GM19025 (cell line): Measurements from ENCODE around the gene TBC1D17.

Experiments used
- ATAC-seq: cut with Tn5 transposase; IDR thresholded peaks from one replicate; pipeline ENCODE4 v1.9.1; 2021; ENCODE audit warnings: mild to moderate bottlenecking, low read depth, moderate library complexity; ENCODE audit not compliant: unreplicated experiment

TBC1D17 gene

DNA sequence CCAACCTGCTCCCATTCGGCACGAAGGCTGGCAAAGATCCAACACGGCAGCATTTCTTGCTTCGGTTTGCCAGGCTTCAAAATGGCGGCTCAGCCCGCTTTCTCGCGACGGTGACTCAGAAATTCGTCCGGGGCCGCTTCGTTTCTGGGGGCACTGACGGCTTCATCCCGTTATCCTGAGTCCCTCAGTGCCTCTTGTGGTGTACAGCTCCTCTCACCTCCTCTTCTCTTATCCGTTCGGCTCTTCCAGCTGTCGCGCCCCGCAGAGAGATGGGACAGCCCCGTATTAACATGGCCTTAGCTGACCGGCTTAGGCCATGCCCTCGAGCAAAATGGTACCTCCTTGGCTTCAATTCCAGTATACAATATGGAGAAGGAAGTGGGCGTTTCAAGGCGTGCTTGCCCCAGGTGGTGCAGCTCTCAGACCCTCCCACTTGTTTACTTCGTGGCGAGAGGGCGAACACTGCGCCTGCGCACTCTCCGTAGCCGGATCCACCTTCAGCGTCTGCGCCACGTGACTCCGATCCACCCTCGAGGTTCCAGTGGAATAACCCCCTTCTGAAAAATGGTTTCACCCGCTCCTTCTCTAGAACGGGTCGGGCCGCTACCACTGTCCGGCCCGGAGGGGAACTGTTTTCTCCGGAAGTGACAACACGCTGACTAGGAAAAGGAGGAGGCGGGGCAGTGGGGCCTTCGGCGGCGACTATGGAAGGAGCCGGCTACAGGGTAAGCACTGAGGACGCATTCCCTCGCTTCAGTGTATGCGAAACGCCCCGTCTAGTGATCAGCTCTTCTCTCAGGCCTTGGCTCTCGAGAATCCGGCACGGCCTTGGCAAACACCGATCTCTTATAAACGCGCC lies at the start of gene TBC1D17, which contains the start of gene AKT1S1:
Gene TBC1D17, plus strand, starts transcription at position 683 of the 859 bp plus-strand sequence. Its CDS starts 22 bp downstream, at position 705.
Gene AKT1S1, minus strand, starts transcription at position 336 of the 859 bp plus-strand sequence. CDS start 4,060 bp downstream, outside the sequence.
- ATAC-seq = peak; percentile 54

DNA sequence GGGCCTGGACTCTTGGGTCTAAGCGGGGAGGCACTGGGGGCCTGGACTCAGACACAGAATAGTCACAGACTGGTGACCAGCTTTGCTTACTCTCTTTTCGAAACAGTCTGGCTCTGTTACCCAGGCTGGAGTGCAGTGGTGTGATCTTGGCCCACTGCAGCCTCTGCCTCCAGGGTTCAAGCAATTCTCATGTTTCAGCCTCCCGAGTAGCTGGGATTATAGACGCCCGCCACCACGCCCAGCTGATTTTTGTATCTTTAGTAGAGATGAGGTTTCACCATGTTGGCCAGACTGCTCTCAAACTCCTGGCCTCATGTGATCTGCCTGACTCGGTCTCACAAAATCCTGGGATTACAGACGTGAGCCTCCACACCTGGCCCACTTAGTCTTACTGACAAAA lies 48.3 kb upstream of the TBC1D17 start:
- no peak for ATAC-seq

DNA sequence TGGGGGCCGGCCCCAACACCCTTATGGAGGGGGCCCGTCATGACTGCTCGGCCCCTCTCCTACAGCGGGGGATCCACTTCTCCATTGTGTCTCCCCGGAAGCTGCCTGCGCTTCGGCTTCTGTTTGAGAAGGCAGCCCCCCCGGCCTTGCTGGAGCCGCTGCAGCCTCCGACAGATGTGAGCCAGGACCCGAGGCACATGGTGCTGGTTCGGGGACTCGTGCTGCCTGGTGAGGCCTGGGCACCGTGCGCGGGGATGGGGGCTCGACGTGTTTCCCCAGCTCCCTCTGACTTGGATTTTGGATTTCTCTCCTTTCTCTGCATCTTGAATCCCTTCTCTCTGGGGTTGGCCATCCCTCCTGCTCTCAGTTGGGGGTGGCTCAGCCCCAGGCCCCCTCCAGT lies 47.8 kb upstream of the TBC1D17 start:
- ATAC-seq = no peak

DNA sequence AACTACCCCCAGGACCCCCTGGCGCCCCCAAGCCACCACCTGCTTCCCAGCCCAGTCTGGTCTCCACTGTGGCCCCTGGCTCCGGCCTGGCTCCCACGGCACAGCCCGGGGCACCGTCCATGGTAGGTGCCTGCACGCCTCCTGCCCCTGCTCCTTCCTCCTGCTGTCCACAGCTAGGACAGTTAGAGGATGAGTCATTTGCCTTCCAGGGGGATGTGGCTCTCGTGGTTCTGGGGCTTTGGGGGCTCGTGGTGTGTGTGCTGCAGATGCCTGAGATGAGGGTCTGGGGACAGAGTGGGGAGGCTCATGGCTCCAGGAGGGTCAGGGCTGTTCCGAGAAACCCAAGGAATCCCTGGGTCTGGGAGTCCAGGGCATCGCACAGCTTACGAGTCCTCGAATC lies 46.7 kb upstream of the TBC1D17 start:
- no peak for ATAC-seq

DNA sequence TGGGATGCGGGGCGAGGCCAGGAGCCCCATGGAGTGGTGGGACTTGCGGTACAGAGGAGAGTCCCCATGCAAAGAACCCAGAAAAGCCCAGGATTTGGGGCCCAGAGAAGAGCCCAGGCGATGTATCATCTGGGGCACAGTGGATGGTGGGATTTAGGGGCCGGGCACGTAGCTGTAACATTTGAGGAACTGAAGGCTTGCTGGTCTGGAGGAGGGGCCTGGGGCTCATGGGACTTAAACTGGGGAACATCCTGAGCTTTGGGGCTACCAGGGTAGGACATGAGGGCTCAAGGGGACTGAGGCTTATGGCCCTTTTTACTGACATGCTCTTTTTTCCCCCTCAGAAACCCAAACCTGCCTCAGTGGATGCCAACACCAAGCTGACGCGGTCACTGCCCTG lies 45.9 kb upstream of the TBC1D17 start:
- no peak for ATAC-seq

DNA sequence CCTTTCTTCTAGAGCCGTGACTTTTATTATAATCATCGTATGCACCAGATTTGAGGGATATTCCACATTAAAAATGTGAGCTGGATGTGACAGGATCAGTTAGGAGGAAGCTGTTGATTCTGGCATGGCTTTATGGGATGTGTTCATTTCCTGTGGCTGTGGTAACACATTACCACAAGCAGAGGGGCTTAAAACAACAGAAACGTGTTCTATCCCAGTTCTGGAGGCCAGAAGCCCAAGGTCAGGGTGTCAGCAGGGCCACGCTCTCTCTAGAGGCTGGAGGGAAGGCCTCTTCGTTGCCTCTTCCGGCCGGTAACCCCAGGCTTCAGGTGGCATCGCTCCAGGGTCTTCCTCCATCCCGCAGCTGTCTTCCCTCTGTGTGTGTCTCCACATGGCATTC lies 44.9 kb upstream of the TBC1D17 start:
- ATAC-seq = no peak

DNA sequence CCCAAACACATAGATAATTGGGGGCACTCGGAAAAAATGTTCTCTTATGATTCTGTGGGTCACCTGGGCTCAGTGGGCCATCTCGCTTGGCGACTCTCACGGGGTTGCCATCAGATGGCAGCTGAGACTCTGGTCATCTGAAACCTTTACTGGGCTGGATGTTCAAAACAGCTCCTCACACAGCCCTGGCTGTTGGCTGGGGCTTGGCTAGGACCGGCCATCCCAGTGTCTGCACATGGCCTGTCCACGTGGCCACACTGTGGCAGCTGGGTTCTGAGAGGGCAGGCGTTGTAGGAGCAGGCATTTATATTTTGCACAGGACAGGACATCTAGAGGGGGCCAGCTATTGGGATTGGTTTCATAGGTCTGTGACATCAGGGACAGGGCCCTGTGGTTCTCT lies 43.9 kb upstream of the TBC1D17 start:
- ATAC-seq = no peak

DNA sequence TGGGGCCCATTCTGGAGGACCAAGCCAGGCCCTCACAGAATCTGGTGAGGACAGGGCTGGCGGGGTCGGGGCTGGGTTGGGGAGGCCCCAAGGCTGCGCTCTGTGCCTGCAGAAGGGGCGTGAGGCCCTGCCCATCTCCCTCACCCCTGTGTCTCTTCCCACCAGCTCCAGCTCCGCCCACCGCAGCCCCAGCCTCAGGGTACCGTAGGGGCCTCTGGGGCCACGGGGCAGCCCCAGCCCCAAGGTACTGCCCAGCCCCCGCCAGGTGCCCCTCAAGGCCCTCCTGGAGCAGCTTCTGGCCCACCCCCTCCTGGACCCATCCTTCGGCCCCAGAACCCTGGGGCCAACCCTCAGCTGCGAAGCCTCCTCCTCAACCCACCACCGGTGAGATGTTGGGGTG lies 41.9 kb upstream of the TBC1D17 start:
- ATAC-seq = no peak

DNA sequence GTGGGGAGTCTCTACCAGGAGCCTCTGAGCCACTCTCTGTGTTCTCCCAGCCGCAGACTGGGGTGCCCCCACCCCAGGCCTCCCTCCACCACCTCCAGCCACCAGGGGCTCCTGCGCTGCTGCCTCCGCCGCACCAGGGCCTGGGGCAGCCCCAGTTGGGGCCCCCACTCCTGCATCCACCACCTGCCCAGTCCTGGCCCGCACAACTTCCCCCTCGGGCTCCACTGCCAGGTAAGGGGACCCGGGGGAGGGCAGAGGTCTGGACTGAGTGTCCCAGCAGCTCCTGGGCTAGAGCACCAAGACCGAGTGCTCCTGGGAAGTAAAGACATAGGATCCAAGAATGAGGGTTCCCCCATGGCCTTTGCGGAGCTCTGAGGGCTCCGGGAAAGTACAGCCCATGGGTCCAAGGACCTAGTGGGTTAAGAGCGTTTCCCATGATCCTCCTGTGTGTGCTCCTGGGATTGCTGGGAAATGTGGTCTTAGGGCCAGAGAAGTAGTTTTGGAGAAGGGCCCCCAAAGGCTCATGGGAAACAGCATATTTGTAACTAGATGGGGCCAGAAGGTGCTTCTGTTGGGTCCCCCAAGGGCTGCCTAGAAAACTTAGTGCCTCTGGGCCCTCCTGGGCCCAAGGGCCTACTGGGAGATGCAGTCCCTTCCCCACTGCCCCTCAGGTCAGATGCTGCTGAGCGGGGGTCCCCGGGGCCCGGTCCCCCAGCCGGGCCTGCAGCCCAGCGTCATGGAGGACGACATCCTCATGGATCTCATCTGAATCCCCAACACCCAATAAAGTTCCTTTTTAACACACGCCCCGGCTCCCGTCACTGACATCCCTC lies 41.1 kb upstream of the TBC1D17 start:
- ATAC-seq = no peak

DNA sequence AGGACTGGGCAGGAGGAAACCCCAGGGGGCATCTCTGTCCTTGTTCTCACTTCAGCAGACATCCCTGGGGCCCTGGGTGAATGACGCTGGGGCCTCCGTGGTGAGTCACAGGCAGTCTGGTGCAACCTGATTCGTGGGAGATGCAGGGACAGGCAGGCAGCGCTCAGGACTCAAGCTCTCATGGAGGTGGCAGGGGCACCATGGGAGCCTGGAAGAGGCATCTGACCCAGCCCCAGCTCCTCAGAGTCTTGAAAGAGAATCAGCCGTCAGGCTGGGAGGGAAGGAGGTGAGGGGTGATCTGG lies 40.5 kb upstream of the TBC1D17 start:
- no peak for ATAC-seq

DNA sequence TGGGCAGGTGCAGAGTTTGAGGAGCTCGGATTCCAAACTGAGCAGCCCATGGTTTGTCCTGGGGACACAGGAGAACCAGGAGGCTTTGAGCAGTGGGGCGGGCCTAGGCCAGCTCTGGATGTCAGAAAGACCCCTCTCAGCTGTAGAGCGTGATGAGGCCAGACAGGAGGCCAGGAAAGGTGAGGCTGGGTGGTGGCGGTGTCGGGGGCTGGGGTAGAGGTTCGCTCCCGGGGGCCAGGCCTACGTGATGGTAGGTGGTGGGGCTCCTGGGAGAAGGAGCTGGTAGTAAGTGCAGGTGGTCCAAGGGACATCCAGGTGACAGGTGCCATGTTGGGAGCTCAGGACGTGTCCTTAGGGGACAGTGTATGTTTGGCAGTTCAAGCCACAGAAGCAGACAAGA lies 40.1 kb upstream of the TBC1D17 start:
- no peak for ATAC-seq

DNA sequence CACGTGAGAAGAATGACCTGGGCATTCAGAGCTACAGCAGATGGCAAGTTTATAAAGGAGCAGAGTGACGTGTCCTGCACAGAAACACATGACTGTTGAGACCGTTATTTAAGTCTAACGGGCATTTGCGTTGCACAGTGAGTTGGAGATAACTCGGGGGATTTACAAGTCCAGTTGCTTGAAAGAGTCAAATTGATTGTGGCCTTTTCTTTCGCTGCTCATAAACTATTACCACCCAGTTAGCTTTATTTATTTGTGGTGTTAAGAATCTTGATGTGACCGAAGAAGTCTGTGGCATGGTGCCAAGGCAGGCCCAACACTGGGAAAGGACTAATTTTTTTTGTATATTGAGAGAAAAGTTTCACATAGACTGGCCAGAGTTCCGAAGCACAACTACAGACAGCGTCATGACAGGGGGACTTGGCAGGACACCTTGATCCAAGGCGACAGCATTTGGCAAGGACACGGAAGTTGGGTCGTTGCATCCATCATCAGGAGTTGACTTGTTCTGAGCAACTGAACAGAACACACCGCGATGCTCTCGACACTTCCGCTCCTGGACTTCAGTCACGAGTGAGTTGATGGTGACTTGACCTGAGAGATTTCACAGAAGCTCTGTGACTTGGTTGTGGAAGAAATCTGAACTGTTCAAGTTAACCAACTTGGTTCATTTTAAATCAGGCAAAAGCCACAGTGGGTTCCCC lies 38.5 kb upstream of the TBC1D17 start:
- no peak for ATAC-seq

DNA sequence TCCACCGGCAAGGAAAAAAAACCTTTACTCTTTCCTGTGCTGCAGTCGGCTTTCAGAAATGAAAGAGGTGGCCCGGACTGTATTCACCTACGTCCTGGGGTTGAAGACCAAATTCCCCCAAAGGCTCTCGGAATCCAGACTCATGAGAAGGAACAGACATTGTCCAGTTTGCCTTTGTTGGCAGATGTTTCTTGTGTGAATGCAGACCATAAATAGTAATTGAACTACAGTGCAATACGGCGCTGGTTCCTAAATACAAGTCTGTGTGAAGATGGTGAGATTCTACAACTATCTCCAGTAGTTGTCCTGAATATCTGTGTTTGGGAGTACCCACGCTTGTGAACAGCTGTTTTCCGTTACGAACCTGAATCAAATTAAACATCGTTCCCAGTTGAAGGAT lies 37.8 kb upstream of the TBC1D17 start:
- no peak for ATAC-seq

DNA sequence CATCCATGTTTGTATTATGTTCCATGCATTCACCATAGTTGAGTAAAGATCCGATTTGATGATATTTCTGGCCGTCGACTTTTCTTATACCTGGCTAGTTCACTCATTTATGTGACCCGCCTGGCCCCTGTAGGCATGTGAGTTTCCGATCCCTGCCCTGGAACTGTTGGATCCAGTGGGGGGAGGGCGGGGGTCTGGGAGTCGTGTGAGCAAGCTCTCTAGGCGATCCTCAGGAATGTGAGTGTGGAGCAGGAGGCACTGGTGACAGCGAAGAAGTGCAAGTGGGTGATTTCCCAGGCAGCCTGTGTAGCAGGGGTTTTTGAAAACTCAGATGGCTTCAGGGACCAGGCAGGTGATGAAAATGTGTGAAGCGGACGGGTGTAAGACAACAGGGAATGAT lies 37.2 kb upstream of the TBC1D17 start:
- no peak for ATAC-seq

DNA sequence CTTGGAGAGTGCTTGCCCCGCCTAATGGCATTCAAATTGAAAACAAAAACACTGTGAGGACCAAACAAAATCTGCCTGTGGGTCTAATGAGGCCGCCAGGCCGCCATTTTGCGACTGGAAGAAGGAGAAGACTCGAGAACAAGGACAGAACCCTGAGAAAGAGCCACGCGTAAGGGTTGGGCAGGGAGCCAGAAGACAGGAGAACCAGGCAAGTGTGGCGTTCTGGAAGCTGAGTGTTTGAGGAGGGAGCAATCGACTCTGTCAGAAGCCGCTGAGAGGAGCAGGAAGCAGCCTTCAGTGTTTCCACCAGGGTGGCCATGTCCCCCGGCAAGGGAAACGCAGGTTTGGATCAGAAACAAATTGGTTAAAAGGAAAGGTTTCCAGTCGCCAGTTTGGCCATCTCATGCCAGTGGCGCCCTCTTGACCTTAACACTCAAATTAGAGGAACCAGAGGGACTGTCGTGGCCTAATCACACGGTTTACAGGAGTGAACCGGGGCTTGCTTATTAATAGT lies 36.7 kb upstream of the TBC1D17 start:
- no peak for ATAC-seq

DNA sequence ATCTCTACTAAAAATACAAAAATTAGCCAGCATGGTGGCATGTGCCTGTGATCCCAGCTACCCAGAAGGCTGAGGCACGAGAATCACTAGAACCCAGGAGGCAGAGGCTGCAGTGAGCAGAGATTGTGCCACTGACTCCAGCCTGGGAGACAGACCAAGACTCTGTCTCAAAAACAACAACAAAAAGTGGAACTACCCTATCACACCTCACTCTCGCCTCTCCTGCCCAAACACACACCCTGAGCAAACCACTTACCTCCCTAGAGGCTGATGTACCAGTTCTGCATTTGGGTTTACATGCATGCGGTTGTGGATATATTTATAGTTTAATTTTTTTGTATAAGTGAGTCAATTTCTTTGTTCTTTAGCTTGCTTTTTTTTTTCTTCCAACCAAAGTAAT lies 34.2 kb upstream of the TBC1D17 start:
- no peak for ATAC-seq

DNA sequence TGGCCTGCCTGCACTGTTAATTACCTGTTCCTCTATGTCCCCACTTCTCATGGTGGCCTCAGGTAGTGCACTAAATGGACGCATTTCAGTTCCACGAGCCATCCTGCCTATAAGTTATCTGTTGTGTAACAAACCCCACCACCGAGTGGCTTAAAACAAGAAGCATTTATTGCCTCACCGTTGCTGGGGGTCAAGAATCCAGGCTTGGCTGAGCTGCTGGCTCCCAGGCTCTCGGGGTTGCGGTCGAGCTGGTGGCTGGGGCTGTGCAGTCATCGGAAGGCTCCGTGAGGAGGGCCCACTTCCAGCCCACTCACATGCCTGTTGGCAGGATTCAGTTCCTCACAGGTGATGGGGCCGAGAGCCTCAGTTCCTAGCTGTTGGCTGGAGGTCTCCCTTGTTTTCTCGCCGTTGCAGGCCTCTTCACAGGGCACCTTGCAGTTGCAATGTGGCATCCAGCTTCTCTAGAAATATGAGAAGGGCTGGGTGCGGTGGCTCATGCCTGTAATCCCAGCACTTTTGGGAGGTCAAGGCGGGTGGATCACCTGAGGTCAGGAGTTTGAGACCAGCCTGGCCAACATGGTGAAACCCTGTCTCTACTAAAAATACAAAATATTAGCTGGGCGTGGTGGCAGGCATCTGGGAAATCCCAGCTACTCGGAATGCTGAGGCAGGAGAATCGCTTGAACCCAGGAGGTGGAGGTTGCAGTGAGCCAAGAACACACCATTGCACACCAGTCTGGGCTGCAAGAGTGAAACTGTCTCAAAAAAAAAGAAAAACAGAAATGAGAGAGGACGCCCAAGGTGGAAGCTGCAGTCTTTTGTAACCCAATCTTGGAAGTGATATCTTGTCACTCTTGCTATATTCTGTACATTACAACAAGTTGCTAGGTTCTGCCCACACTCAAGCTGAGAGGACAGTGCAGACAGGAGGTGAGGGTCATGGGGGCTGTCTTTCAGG lies 33.1 kb upstream of the TBC1D17 start:
- no peak for ATAC-seq

DNA sequence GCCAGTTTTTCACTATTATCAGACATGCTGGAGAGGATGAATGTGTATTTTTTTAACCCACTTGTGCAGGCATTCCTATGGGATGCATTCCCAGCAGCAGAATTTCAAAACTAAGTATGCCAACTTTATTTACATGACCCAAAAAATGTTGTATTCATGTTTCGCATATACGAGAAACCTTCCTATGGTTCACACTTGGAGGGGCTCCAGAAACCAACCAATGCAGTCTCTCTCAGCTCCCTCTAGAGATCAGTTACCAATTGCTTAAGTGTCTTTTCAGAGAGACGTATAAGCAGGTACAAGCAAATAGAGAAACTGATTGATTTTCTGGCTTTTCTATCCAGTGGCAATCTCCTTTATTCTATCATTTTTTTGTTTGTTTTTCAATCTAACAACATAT lies 32.1 kb upstream of the TBC1D17 start:
- no peak for ATAC-seq

DNA sequence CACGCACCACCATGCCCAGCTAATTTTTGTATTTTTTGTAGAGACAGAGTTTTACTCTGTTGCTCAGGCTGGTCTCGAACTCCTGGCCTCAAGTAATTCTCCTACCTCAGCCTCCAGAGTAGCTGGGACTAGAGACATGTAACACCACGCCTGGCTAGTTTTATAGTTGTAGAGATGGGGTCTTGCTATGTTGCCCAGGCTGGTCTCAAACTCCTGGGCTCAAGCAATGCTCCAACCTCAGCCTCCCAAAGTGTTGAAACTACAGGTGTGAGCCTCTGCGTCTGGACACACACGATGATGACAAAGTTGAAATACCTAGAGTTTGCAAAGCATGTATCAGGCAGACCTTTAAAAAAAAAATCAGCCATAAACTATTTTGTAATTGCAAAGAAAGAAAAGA lies 31.1 kb upstream of the TBC1D17 start:
- ATAC-seq = no peak
